ENCODE results near the gene NUDT12. TPM values are rescaled to one million over a fixed set of nuclear protein-coding genes. Genes with fewer than 3 reads are reported as not detected.
A peak's percentile ranks its signal among the peaks of the same experiment; 100 is the strongest.

Gene NUDT12
- total RNA-seq (10.6 TPM), polyA plus RNA-seq (8.7 TPM)
- long read RNA-seq, donor 1: 0 reads
- long read RNA-seq, donor 2: 0 reads
- long read RNA-seq, donor 3, partial matches to known transcripts: 0 of 2 reads
- long read RNA-seq, donor 3, other reads (novel, unspliced or antisense): 0 of 2 reads
- long read RNA-seq, donor 4: 0 reads
- long read RNA-seq, donor 5, partial matches to known transcripts: 0 of 2 reads
- long read RNA-seq, donor 5, other reads (novel, unspliced or antisense): 0 of 2 reads
- long read RNA-seq, donor 6, partial matches to known transcripts: 0 of 1 reads
- long read RNA-seq, donor 6, other reads (novel, unspliced or antisense): 0 of 1 reads
- long read RNA-seq, donor 7, partial matches to known transcripts: 0 of 1 reads
- long read RNA-seq, donor 7, other reads (novel, unspliced or antisense): 0 of 1 reads
- long read RNA-seq, donor 8: 0 reads
- long read RNA-seq, donor 9: 0 reads
- long read RNA-seq, donor 10: 0 reads

DNA sequence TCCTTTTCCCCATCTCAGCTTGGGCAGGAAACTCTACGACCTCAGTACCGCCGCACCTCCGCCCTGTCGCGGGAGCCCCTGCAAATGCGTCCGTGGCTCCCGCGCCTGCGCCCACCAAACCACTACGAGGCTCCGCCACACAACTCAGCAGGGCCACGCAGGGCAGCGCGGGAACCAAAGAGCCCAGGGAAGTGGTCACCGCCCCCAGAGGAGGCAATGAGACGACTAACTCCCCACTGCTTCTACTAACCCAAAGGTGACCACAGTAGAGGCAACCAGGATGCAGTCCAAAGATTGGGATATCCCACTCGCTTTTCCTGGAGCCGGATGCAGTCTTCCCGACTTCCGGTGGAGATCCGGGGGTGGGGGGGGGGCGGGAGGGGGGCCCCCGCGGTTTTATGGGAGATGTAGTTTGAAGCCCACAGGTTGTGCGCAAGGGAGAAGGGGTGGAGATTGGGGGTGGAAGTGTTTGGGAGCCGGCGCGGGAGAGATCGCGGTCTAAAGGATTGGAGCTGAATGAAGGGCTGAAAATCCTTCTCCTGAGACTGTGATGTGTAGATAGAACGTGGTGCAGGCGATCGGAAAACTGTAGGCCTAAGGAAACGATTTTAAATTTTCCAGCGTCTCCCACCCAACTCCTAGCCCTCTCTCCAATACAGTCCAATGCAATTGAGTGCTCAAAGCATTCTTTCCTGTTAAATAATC, at the start of gene NUDT12:
TSS of gene NUDT12 (minus strand) at position 337 of the 705 bp plus-strand sequence. CDS start 2,541 bp downstream, outside the sequence.
- H3K9me3 ChIP-seq (ENCODE audit: control insufficient read depth in 2 of 2, insufficient read depth in 1 of 2, low read length in 1 of 2): no peaks in the 10 kb centered on the region
- peak within 1 kb of the TSS; percentile 75 to 92 for H3K27ac ChIP-seq (ENCODE audit: low read depth in 1 of 2, low read length in 1 of 2)
- peak; percentile 35 to 88 (median 62) for DNase-seq (ENCODE audit: low read depth in 6 of 9, low spot score in 9 of 9)
- 12% methylated on average over 37 of the region's 37 CpGs for WGBS
- peaks cover 3% of the 10 kb centered on the region in 2 donors for H3K4me1 ChIP-seq (ENCODE audit: control insufficient read depth in 2 of 2, insufficient read depth in 2 of 2, low read length in 2 of 2)
- no peaks in the 10 kb centered on the region for H3K36me3 ChIP-seq (ENCODE audit: control insufficient read depth in 2 of 2, insufficient read depth in 2 of 2, low read length in 1 of 2)
- H3K4me3 ChIP-seq (ENCODE audit: low read length in 2 of 2): peak within 1 kb of the TSS; percentile 76 to 80
- no peaks in the 10 kb centered on the region for H3K27me3 ChIP-seq (ENCODE audit: control insufficient read depth in 2 of 2, insufficient read depth in 1 of 2, low read length in 1 of 2)

DNA sequence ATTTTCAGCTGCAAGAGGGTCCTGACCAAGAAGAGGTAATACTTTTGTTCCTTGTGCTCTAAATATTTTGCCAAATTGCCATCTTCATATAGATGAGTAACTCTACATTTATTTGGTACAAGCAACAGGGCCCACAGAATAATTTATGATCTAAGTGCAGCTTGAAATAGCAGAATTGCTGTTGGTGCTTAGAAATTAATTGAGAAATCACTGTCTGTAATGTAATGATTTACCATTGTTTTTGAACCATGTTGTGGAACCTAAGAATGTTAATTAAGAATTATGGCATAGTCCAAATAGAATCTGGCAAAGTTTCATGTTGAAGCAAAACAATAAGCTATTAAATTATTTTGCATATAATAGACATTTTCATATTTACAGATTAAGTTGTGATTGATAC, 44.8 kb upstream of the NUDT12 start:
- Histone ChIP-seq H3K4me3 (ENCODE audit: low read length in 2 of 2) (no peak overlapping the region), H3K9me3 (ENCODE audit: control insufficient read depth in 2 of 2, insufficient read depth in 1 of 2, low read length in 1 of 2) (no peaks in the 10 kb centered on the region), H3K4me1 (ENCODE audit: control insufficient read depth in 2 of 2, insufficient read depth in 2 of 2, low read length in 2 of 2) (no peaks in the 10 kb centered on the region), H3K27me3 (ENCODE audit: control insufficient read depth in 2 of 2, insufficient read depth in 1 of 2, low read length in 1 of 2) (no peaks in the 10 kb centered on the region), H3K36me3 (ENCODE audit: control insufficient read depth in 2 of 2, insufficient read depth in 2 of 2, low read length in 1 of 2) (no peaks in the 10 kb centered on the region), H3K27ac (ENCODE audit: low read depth in 1 of 2, low read length in 1 of 2) (no peak overlapping the region)
- no peak for DNase-seq (ENCODE audit: low read depth in 6 of 9, low spot score in 9 of 9)

DNA sequence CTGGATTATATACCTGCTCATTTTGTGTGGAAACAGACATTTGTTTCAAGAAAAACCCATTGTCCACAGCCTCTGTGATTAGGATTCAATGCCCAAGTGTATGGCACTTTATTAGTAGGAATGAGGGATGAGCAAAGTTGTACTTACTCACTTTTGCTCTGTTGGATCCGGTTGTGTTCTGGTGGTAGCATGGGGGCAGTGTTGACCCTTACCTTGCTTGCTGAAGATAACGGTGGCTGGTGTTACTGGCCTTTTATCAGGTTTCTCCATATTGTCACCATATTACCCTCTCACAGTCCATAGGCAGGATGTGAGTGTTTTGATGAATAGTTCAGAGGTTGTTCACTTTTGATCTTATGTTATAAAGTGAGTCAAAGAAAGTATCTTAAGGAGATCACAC, 42.7 kb upstream of the NUDT12 start:
- DNase-seq (ENCODE audit: low read depth in 6 of 9, low spot score in 9 of 9): no peak
- no peaks in the 10 kb centered on the region for H3K36me3 ChIP-seq (ENCODE audit: control insufficient read depth in 2 of 2, insufficient read depth in 2 of 2, low read length in 1 of 2)
- H3K27me3 ChIP-seq (ENCODE audit: control insufficient read depth in 2 of 2, insufficient read depth in 1 of 2, low read length in 1 of 2): no peaks in the 10 kb centered on the region
- no peaks in the 10 kb centered on the region for H3K4me1 ChIP-seq (ENCODE audit: control insufficient read depth in 2 of 2, insufficient read depth in 2 of 2, low read length in 2 of 2)
- H3K27ac ChIP-seq (ENCODE audit: low read depth in 1 of 2, low read length in 1 of 2): no peak overlapping the region
- H3K4me3 ChIP-seq (ENCODE audit: low read length in 2 of 2): no peak overlapping the region
- H3K9me3 ChIP-seq (ENCODE audit: control insufficient read depth in 2 of 2, insufficient read depth in 1 of 2, low read length in 1 of 2): no peaks in the 10 kb centered on the region
- 95% methylated on average over 2 of the region's 2 CpGs for WGBS

DNA sequence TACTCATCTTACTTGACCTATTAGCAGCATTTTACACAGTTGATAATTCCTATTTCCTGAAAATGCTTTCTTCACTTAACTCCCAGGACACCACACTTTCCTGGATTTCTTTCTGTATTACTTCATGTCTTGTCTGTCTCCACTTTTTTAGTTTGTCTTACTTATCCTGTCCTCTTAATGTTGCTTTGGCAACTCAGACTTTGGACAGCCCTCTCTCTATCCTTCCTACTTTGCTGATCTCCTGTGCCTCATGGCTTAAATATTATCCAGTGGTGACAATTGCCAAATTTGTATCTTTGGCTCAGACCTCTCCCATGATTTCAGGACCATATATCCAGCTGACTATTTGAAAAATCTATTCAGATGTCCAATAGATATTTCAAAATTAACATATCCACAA, 39.8 kb upstream of the NUDT12 start:
- no peaks in the 10 kb centered on the region for H3K36me3 ChIP-seq (ENCODE audit: control insufficient read depth in 2 of 2, insufficient read depth in 2 of 2, low read length in 1 of 2)
- DNase-seq (ENCODE audit: low read depth in 6 of 9, low spot score in 9 of 9): no peak
- no peaks in the 10 kb centered on the region for H3K9me3 ChIP-seq (ENCODE audit: control insufficient read depth in 2 of 2, insufficient read depth in 1 of 2, low read length in 1 of 2)
- no peak overlapping the region for H3K4me3 ChIP-seq (ENCODE audit: low read length in 2 of 2)
- H3K27ac ChIP-seq (ENCODE audit: low read depth in 1 of 2, low read length in 1 of 2): no peak overlapping the region
- no peaks in the 10 kb centered on the region for H3K4me1 ChIP-seq (ENCODE audit: control insufficient read depth in 2 of 2, insufficient read depth in 2 of 2, low read length in 2 of 2)
- no peaks in the 10 kb centered on the region for H3K27me3 ChIP-seq (ENCODE audit: control insufficient read depth in 2 of 2, insufficient read depth in 1 of 2, low read length in 1 of 2)

DNA sequence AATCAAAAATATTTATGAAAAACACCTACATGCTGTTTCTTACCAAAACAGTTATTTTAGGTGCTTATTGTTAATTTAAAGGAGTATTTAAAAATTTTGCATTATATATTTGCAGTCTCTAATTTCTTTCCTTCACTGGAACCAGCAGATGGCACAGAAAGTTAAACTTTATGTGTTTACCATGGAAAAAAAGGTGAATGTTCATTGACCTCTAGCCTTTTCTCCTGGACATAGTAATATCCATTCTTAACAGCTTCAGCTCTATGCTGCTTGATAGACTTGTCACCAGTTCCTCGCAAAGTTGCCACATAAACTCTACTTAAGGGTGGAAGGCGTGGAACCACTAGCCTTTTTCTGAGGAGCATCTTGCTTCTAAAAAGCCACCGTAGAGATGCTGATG, 38.7 kb upstream of the NUDT12 start:
- no peak overlapping the region for H3K4me3 ChIP-seq (ENCODE audit: low read length in 2 of 2)
- no peaks in the 10 kb centered on the region for H3K4me1 ChIP-seq (ENCODE audit: control insufficient read depth in 2 of 2, insufficient read depth in 2 of 2, low read length in 2 of 2)
- WGBS: 93% methylated on average over 3 of the region's 3 CpGs
- no peaks in the 10 kb centered on the region for H3K36me3 ChIP-seq (ENCODE audit: control insufficient read depth in 2 of 2, insufficient read depth in 2 of 2, low read length in 1 of 2)
- DNase-seq (ENCODE audit: low read depth in 6 of 9, low spot score in 9 of 9): no peak
- no peaks in the 10 kb centered on the region for H3K9me3 ChIP-seq (ENCODE audit: control insufficient read depth in 2 of 2, insufficient read depth in 1 of 2, low read length in 1 of 2)
- no peak overlapping the region for H3K27ac ChIP-seq (ENCODE audit: low read depth in 1 of 2, low read length in 1 of 2)
- H3K27me3 ChIP-seq (ENCODE audit: control insufficient read depth in 2 of 2, insufficient read depth in 1 of 2, low read length in 1 of 2): no peaks in the 10 kb centered on the region

DNA sequence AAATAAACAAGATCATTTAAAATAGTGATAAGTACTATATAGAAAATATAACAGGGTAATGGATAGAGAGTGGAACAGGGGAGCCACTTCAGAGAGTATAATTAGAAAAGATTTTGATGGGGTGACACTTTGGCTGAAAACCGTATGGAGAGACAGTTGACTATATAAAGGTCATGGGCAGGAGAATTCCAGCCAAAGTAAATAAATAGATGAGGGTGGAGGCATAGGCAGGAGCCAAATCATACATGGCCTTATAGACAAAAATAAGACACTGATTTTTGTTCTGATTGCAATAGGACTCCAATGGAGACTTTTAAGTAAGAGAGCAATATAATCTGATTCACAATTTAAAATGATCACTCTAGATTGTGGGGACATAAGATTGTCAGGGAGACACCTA, 37.5 kb upstream of the NUDT12 start:
- Histone ChIP-seq H3K36me3 (ENCODE audit: control insufficient read depth in 2 of 2, insufficient read depth in 2 of 2, low read length in 1 of 2) (no peaks in the 10 kb centered on the region), H3K27ac (ENCODE audit: low read depth in 1 of 2, low read length in 1 of 2) (no peak overlapping the region), H3K27me3 (ENCODE audit: control insufficient read depth in 2 of 2, insufficient read depth in 1 of 2, low read length in 1 of 2) (no peaks in the 10 kb centered on the region), H3K4me1 (ENCODE audit: control insufficient read depth in 2 of 2, insufficient read depth in 2 of 2, low read length in 2 of 2) (no peaks in the 10 kb centered on the region), H3K4me3 (ENCODE audit: low read length in 2 of 2) (no peak overlapping the region), H3K9me3 (ENCODE audit: control insufficient read depth in 2 of 2, insufficient read depth in 1 of 2, low read length in 1 of 2) (no peaks in the 10 kb centered on the region)
- 78% methylated on average over 1 of the region's 1 CpG for WGBS
- no peak for DNase-seq (ENCODE audit: low read depth in 6 of 9, low spot score in 9 of 9)

DNA sequence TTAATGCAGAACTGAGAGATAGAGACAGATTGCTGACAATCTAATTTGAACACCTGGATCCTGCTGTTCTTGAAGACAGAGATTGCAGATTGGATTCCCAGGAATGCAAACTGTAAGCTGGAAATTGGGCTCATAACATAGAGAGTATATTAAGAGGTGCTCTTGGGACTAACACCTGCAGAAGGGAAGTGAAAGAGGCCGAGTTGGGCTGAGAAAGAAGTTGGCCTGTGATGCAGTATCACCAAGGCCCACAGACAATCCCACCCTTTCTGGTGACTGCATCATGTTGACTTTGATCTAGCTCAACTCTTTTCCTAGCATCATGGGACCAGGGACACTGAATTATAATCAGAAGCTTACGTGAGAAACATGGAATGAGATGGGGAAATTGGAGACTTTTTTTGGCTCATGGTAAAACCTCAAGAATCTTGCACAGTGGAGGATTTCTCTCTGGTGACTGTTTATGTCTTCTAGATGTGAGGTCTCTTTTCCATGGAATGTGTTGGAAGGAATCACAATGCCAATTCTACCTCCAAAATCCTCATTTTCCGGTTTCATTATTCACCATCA, 36.5 kb upstream of the NUDT12 start:
- H3K36me3 ChIP-seq (ENCODE audit: control insufficient read depth in 2 of 2, insufficient read depth in 2 of 2, low read length in 1 of 2): no peaks in the 10 kb centered on the region
- WGBS: 87% methylated on average over 3 of the region's 3 CpGs

DNA sequence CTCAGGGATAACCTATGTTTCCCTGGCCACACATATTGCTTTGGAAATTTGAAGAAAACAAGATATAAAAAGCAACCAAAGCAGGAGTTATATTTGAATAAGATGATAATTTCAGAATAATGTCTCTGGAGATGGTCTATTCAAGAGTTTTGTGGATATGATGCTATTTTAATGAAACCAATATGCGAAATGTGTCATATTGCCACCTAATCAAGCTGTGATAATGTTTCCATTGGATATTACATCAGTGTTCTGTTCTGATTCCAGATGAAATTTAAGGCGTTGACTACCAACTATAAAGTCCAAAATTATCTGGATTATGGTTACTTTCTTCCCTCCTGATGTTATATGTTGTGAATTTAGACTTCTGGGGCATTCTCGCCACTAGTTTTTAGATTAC, 27.6 kb upstream of the NUDT12 start:
- Histone ChIP-seq H3K27me3 (ENCODE audit: control insufficient read depth in 2 of 2, insufficient read depth in 1 of 2, low read length in 1 of 2) (no peaks in the 10 kb centered on the region), H3K27ac (ENCODE audit: low read depth in 1 of 2, low read length in 1 of 2) (no peak overlapping the region), H3K36me3 (ENCODE audit: control insufficient read depth in 2 of 2, insufficient read depth in 2 of 2, low read length in 1 of 2) (no peaks in the 10 kb centered on the region), H3K4me1 (ENCODE audit: control insufficient read depth in 2 of 2, insufficient read depth in 2 of 2, low read length in 2 of 2) (no peaks in the 10 kb centered on the region), H3K9me3 (ENCODE audit: control insufficient read depth in 2 of 2, insufficient read depth in 1 of 2, low read length in 1 of 2) (no peaks in the 10 kb centered on the region), H3K4me3 (ENCODE audit: low read length in 2 of 2) (no peak overlapping the region)
- 92% methylated on average over 3 of the region's 3 CpGs for WGBS
- DNase-seq (ENCODE audit: low read depth in 6 of 9, low spot score in 9 of 9): no peak

More for the DNA sequence above, 36.5 kb upstream of the NUDT12 start:
- Histone ChIP-seq H3K4me3 (ENCODE audit: low read length in 2 of 2) (no peak overlapping the region), H3K9me3 (ENCODE audit: control insufficient read depth in 2 of 2, insufficient read depth in 1 of 2, low read length in 1 of 2) (no peaks in the 10 kb centered on the region), H3K27me3 (ENCODE audit: control insufficient read depth in 2 of 2, insufficient read depth in 1 of 2, low read length in 1 of 2) (no peaks in the 10 kb centered on the region), H3K4me1 (ENCODE audit: control insufficient read depth in 2 of 2, insufficient read depth in 2 of 2, low read length in 2 of 2) (no peaks in the 10 kb centered on the region), H3K27ac (ENCODE audit: low read depth in 1 of 2, low read length in 1 of 2) (no peak overlapping the region)
- no peak for DNase-seq (ENCODE audit: low read depth in 6 of 9, low spot score in 9 of 9)

DNA sequence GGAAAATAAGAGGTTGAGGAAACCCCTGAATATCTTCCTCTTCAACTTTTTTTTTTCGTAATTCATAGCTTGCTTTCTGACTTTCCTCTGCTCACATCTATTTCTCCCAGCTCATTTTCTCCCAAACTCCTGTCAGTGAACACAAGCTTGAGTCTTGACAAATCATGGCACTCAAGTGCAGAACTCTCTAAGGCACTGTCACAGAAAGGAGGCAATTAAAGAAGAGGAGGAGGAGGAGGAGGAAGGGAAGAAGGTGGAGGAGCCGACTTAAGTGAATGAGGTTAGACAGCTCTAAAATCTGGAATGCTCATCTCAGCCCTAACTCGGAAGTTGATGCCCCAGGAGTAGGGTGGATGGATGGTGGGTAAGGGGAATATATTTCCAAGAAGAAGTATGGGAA, 27.2 kb upstream of the NUDT12 start:
- no peaks in the 10 kb centered on the region for H3K9me3 ChIP-seq (ENCODE audit: control insufficient read depth in 2 of 2, insufficient read depth in 1 of 2, low read length in 1 of 2)
- no peak for DNase-seq (ENCODE audit: low read depth in 6 of 9, low spot score in 9 of 9)
- H3K4me1 ChIP-seq (ENCODE audit: control insufficient read depth in 2 of 2, insufficient read depth in 2 of 2, low read length in 2 of 2): no peaks in the 10 kb centered on the region
- WGBS: 90% methylated on average over 3 of the region's 3 CpGs
- H3K27ac ChIP-seq (ENCODE audit: low read depth in 1 of 2, low read length in 1 of 2): no peak overlapping the region
- H3K4me3 ChIP-seq (ENCODE audit: low read length in 2 of 2): no peak overlapping the region
- H3K36me3 ChIP-seq (ENCODE audit: control insufficient read depth in 2 of 2, insufficient read depth in 2 of 2, low read length in 1 of 2): no peaks in the 10 kb centered on the region
- H3K27me3 ChIP-seq (ENCODE audit: control insufficient read depth in 2 of 2, insufficient read depth in 1 of 2, low read length in 1 of 2): no peaks in the 10 kb centered on the region
